ENCODE results near the gene RREB1.

RREB1 gene

DNA sequence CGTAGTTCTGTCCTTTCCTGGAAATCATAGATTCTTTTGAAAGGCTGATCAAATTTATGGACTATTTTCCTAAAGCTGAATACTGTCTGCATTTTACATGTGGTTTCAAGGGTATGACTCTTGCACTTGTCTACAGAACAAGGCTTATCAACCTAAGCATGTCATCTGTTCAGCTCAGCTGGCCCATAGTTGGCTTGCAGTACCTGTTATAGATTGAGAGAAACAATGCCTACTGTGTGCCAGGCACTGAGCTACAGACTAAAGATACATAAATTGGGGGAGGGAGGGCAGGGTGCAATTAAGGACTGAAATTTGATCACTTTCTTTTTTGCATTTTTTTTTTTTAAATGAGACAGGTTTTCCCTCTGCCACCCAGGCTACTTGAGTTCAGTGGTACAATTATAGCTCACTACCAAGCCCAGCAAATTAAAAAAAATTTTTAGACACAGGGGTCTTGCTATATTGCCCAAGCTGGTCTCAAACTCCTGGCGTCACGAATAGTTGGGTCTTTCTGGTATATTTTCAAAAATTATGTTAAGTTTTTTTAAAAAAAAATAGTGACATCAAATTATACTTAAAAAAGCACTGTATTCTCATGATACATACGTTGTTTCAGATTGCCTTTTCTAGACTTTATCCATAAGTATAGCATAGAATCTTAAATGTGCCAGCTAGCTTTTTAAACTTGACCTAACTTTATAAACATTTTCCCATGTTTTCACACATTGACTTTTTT is 52.2 kb downstream of the RREB1 start:
- no peak overlapping the region for H3K4me3 ChIP-seq (ENCODE audit: low read depth, low read length)
- CTCF ChIA-PET = no interaction called here
- TF ChIP-seq, protein P1, sequence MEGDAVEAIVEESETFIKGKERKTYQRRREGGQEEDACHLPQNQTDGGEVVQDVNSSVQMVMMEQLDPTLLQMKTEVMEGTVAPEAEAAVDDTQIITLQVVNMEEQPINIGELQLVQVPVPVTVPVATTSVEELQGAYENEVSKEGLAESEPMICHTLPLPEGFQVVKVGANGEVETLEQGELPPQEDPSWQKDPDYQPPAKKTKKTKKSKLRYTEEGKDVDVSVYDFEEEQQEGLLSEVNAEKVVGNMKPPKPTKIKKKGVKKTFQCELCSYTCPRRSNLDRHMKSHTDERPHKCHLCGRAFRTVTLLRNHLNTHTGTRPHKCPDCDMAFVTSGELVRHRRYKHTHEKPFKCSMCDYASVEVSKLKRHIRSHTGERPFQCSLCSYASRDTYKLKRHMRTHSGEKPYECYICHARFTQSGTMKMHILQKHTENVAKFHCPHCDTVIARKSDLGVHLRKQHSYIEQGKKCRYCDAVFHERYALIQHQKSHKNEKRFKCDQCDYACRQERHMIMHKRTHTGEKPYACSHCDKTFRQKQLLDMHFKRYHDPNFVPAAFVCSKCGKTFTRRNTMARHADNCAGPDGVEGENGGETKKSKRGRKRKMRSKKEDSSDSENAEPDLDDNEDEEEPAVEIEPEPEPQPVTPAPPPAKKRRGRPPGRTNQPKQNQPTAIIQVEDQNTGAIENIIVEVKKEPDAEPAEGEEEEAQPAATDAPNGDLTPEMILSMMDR (IDR thresholded peaks at IDR 0.05; ENCODE audit: insufficient read depth, low read length, missing control alignments) = no peak
- POLR2A ChIA-PET = no interaction called here
- no peak for DNase-seq (ENCODE audit: low read depth, low spot score)

DNA sequence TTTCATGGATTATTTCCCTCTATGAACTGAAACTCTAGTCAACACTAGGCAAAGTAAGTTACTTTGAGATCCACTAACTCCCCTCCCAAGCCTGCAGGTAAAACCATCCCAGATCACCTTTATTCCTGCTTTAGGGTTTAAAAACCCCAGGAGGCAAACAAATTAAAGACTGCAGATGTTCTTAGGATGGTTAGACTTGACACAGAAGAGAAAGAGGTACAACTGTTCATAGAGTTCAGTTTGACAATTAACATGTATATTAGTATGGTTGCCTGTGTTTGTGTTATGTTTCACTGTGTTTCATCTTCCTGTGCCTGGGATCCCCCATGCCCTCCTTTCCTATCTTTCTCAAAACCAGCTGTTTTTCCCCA is 53.5 kb downstream of the RREB1 start:
- CTCF ChIA-PET = interaction anchor here (1.1 to 1.4 kb wide), 3 partner anchors 19 to 464 kb away, joined by 3 to 4 read pairs (median 3); no protein-coding TSS in a partner anchor

DNA sequence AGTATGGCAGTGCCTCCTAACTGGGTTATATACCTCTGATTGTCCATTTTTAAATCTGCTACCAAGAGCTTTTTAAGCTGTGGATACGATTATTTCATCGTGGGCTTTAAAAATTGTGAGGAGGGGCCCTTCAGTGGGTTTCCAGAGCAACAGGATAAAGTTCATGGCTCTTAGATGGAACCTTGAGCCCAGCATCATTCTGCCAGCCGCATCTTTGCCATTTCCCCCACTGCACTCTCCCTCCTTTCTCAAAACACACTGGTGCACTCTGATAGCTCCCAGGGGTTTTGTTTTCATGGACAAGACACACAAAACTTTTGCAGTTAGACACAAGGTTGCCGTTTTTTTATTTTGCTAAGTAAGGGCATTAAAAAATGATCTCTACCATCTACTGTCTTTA is 54.1 kb downstream of the RREB1 start:
- ChIA-PET CTCF (interaction anchor here (1.1 to 1.4 kb wide), 3 partner anchors 19 to 465 kb away, joined by 3 to 4 read pairs (median 3); no protein-coding TSS in a partner anchor), POLR2A (no interaction called here)
- no peak for DNase-seq (ENCODE audit: low read depth, low spot score)
- TF ChIP-seq, protein P1 (IDR thresholded peaks at IDR 0.05; ENCODE audit: insufficient read depth, low read length, missing control alignments) = no peak
- H3K4me3 ChIP-seq (ENCODE audit: low read depth, low read length) = no peak overlapping the region

More for the DNA sequence above, 53.5 kb downstream of the RREB1 start:
- DNase-seq (ENCODE audit: low read depth, low spot score) = no peak
- TF ChIP-seq, protein P1 (IDR thresholded peaks at IDR 0.05; ENCODE audit: insufficient read depth, low read length, missing control alignments) = no peak
- POLR2A ChIA-PET = no interaction called here
- H3K4me3 ChIP-seq (ENCODE audit: low read depth, low read length) = no peak overlapping the region

DNA sequence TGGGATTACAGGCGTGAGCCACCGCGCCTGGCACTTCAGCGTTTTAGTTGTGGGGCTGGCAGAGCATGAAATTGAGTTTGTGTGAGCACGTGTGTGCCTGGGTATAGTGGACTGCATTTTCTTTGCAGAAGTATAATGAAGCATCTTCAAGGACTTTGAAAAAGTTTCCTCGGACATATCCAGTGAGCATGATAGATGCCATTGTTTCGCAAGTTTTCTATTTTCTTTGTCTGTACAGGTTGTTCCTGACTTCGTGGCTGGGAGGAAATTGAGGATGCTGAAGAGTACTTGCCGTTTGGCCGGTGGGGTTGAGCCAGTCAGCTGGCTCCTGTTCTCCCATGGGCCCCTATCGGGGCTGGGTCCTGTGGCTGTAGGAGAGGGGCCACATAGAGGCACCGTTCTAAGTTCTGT is 55.9 kb downstream of the RREB1 start:
- ChIA-PET CTCF (no interaction called here), POLR2A (no interaction called here)
- TF ChIP-seq, protein P1 (IDR thresholded peaks at IDR 0.05; ENCODE audit: insufficient read depth, low read length, missing control alignments) = no peak
- H3K4me3 ChIP-seq (ENCODE audit: low read depth, low read length) = no peak overlapping the region
- DNase-seq (ENCODE audit: low read depth, low spot score) = no peak

DNA sequence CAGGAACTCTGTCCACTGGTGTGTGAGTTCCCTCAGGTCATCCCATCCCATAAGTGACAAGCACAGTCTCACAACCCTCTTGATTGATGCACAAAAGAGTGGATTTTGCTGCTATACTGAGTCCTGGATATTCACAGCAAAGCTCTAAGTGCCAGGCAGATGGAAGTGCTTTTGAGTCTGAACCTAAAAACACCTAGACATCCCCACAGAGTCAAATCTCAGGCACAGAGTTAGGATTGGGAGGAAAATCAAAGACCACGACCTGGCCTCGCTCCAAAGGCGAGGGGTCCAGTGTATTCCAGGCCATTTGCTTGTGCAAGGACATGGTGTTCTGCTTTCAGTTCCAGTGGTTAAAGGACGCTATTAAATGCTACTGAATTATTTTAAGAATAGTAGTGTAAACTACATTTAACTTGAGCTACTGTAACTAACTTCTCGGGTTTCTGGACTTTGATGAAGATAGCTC is 56.8 kb downstream of the RREB1 start:
- ChIA-PET POLR2A (no interaction called here), CTCF (interaction anchor here (1.1 to 1.4 kb wide), 2 partner anchors 19 to 442 kb away, joined by 3 read pairs; no protein-coding TSS in a partner anchor)
- TF ChIP-seq, protein P1 (IDR thresholded peaks at IDR 0.05; ENCODE audit: insufficient read depth, low read length, missing control alignments) = no peak
- DNase-seq (ENCODE audit: low read depth, low spot score) = no peak
- no peak overlapping the region for H3K4me3 ChIP-seq (ENCODE audit: low read depth, low read length)

DNA sequence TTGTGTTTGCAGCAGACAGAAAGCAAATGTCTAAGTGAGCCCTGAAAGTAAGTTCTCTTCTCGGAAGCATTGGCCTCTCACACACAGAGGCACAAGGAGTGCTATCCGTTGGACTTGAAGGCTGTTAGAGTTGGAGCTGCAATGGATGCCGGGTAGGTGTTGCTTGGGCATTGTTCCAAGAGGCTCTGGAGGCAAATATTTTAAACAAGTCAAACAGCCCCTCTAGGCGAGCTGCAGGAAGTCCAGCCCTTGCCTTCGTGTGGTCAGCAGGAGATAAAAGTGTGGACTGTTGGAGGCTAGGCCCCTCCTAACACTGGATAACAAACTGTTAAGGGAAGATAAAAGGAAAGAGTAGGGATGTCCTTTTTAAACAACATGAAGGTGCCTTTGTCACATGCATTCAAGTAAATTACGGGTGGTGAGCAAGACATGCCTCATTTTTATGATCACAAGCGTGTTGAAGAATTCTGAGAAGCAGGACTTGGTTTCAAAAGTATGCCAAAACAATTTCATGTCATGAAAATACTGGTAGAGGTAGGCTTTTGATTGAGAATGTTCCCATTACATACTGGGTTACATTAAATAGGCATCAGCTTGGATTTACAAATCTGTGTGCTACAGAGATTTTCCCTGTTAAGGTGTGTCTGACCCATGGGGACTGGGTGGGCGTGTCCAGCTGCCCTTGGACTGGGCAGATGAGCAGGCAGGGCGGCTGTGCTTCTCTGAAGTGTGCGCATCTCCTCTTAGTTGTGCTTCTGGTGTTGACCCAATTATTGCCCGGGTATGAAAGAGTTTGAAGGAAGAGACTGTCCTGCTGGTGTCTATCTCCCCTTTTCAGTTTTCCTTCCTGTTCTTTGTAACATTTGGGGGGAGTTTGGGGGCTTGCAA is 57.5 kb downstream of the RREB1 start:
- TF ChIP-seq, protein P1 (IDR thresholded peaks at IDR 0.05; ENCODE audit: insufficient read depth, low read length, missing control alignments) = no peak
- no peak for DNase-seq (ENCODE audit: low read depth, low spot score)
- H3K4me3 ChIP-seq (ENCODE audit: low read depth, low read length) = no peak overlapping the region
- ChIA-PET POLR2A (no interaction called here), CTCF (interaction anchor here (1.1 to 2.2 kb wide), 5 partner anchors 8 to 443 kb away, joined by 3 to 5 read pairs (median 3); no protein-coding TSS in a partner anchor)

Data from AG04449 (cell line).